SK-N-SH (cell line): ENCODE results near the gene ADAMTSL1.

ENCODE experiments used
- CHD2 ChIP-seq: fragments of 150-350 bp; IDR thresholded peaks from 2 replicates; pipeline ENCODE4 v1.6.1; 2018; ENCODE audit warnings: low read length; ENCODE audit not compliant: partially characterized antibody
- EZH2phosphoT487 ChIP-seq: fragments of 200-600 bp; sonication (generic); IDR thresholded peaks from 2 replicates; pipeline ENCODE4 v1.6.1; 2017; ENCODE audit warnings: low read depth, mixed run types, mild to moderate bottlenecking, antibody characterized with exemption, moderate library complexity, borderline replicate concordance
- GABPA ChIP-seq: IDR thresholded peaks from 2 replicates; pipeline ENCODE4 v1.4.0; 2012; ENCODE audit warnings: low read depth, mild to moderate bottlenecking
- POLR2AphosphoS5 ChIP-seq: IDR thresholded peaks from 2 replicates; pipeline ENCODE4 v1.6.1; 2012; ENCODE audit warnings: low read depth, low read length
- RAD21 ChIP-seq: IDR thresholded peaks from 2 replicates; pipeline ENCODE4 v1.6.1; 2012; ENCODE audit warnings: mild to moderate bottlenecking, low read length
- TF ChIP-seq, protein P1 (sequence below): fragments of 200-600 bp; sonication (generic); IDR thresholded peaks from 2 replicates; pipeline ENCODE4 v1.6.1; 2017; ENCODE audit warnings: antibody characterized with exemption, mild to moderate bottlenecking, moderate library complexity
- TF ChIP-seq, protein P2 (sequence below): IDR thresholded peaks from 2 replicates; pipeline ENCODE4 v1.4.0; 2012; ENCODE audit warnings: low read depth
- TF ChIP-seq, protein P3 (sequence below): fragments of 150-350 bp; IDR thresholded peaks from 2 replicates; pipeline ENCODE4 v1.6.1; 2017; ENCODE audit warnings: antibody characterized with exemption, low read length, low read depth, borderline replicate concordance

DNA sequence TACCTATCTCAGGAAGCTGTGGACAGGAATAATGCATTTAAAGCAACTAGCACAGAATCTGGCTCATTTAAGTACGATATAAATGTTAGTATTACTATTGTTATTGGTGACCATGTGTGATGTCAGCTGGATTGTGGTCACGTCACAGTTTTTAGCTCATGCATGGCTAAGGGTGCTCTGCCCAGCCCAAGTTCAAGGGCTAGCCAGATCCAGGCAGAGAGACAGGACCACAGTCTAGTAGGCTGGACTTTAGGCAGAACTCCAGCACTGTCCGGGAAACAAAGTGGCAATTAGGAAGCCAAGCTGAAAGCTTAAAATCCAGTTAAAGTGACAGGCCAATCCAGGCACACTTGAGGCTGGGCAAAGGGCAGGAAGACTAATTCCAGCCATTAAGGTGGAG lies 273.6 kb downstream of the ADAMTSL1 start:
- TF ChIP-seq, protein P1, sequence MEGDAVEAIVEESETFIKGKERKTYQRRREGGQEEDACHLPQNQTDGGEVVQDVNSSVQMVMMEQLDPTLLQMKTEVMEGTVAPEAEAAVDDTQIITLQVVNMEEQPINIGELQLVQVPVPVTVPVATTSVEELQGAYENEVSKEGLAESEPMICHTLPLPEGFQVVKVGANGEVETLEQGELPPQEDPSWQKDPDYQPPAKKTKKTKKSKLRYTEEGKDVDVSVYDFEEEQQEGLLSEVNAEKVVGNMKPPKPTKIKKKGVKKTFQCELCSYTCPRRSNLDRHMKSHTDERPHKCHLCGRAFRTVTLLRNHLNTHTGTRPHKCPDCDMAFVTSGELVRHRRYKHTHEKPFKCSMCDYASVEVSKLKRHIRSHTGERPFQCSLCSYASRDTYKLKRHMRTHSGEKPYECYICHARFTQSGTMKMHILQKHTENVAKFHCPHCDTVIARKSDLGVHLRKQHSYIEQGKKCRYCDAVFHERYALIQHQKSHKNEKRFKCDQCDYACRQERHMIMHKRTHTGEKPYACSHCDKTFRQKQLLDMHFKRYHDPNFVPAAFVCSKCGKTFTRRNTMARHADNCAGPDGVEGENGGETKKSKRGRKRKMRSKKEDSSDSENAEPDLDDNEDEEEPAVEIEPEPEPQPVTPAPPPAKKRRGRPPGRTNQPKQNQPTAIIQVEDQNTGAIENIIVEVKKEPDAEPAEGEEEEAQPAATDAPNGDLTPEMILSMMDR: no peak
- TF ChIP-seq POLR2AphosphoS5 (no peak), RAD21 (no peak), EZH2phosphoT487 (no peak), GABPA (no peak), CHD2 (no peak)
- TF ChIP-seq, protein P2, sequence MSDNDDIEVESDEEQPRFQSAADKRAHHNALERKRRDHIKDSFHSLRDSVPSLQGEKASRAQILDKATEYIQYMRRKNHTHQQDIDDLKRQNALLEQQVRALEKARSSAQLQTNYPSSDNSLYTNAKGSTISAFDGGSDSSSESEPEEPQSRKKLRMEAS: no peak
- TF ChIP-seq, protein P3, sequence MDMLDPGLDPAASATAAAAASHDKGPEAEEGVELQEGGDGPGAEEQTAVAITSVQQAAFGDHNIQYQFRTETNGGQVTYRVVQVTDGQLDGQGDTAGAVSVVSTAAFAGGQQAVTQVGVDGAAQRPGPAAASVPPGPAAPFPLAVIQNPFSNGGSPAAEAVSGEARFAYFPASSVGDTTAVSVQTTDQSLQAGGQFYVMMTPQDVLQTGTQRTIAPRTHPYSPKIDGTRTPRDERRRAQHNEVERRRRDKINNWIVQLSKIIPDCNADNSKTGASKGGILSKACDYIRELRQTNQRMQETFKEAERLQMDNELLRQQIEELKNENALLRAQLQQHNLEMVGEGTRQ: no peak
